CD8-positive, alpha-beta memory T cell (primary cell): ENCODE results near the gene RBM47. TPM values are rescaled to one million over a fixed set of nuclear protein-coding genes. Genes with fewer than 3 reads are reported as not detected.
"Not testable (repeated sequence)": the region's sequence is repeated elsewhere in the genome, so short reads cannot be mapped to it uniquely, and the experiment has no call there.

ENCODE experiments used
- CTCF ChIA-PET: fragments of 350-600 bp; sonication (Branson Sonifier 250); formaldehyde crosslinking; loops from one replicate; lab custom pipeline; 2021; ENCODE audit warnings: antibody characterized with exemption; lab: Charles Lee
- POLR2A ChIA-PET: fragments of 350-600 bp; sonication (Branson Sonifier 250); formaldehyde crosslinking; loops from one replicate; lab custom pipeline; 2021; ENCODE audit warnings: antibody characterized with exemption; lab: Charles Lee
- DNase-seq, 5 donors: peaks; one replicate each; pipeline versions ENCODE4 v3.0.0 to v3.0.0-alpha.2; 2020 to 2022; ENCODE audit warnings: mixed read lengths in 1 of 5
- H3K27ac ChIP-seq: one replicate; pipeline ENCODE4 v1.7.0; 2013; ENCODE audit warnings: low read depth, mild to moderate bottlenecking, low read length, moderate library complexity
- H3K27me3 ChIP-seq: 2 replicates; pipeline ENCODE4 v1.7.0; 2013; ENCODE audit warnings: low read length, mild to moderate bottlenecking; ENCODE audit not compliant: insufficient read depth, poor library complexity, severe bottlenecking
- H3K36me3 ChIP-seq: 2 replicates; pipeline ENCODE4 v1.7.0; 2013; ENCODE audit warnings: mild to moderate bottlenecking, low read length, moderate library complexity; ENCODE audit not compliant: insufficient read depth
- H3K4me1 ChIP-seq: 2 replicates; pipeline ENCODE4 v1.7.0; 2013; ENCODE audit warnings: mild to moderate bottlenecking, low read length, moderate library complexity; ENCODE audit not compliant: insufficient read depth
- H3K4me3 ChIP-seq: 2 replicates; pipeline ENCODE4 v1.7.0; 2013; ENCODE audit warnings: mild to moderate bottlenecking, low read length
- H3K9me3 ChIP-seq: 2 replicates; pipeline ENCODE4 v1.7.0; 2013; ENCODE audit warnings: mild to moderate bottlenecking, low read length
- H3K27ac Mint-ChIP-seq, 8 donors: one replicate each; pipeline ENCODE4 v1.8.0; 2020 to 2021; ENCODE audit warnings: mixed read lengths in 8 of 8, mild to moderate bottlenecking in 6 of 8, inconsistent platforms in 3 of 8, moderate library complexity in 3 of 8
- H3K27me3 Mint-ChIP-seq, 2 donors: one replicate each; pipeline ENCODE4 v1.8.0; 2020 to 2021; ENCODE audit warnings: mixed read lengths in 2 of 2, mild to moderate bottlenecking in 1 of 2, moderate library complexity in 1 of 2
- H3K36me3 Mint-ChIP-seq, 3 donors: one replicate each; pipeline ENCODE4 v1.8.0; 2020 to 2021; ENCODE audit warnings: mixed read lengths in 3 of 3, inconsistent platforms in 1 of 3, mild to moderate bottlenecking in 1 of 3
- H3K4me1 Mint-ChIP-seq, 3 donors: one replicate each; pipeline ENCODE4 v1.8.0; 2020 to 2021; ENCODE audit warnings: mixed read lengths in 3 of 3, inconsistent platforms in 1 of 3, mild to moderate bottlenecking in 1 of 3
- H3K4me3 Mint-ChIP-seq, 7 donors: one replicate each; pipeline ENCODE4 v1.8.0; 2020 to 2021; ENCODE audit warnings: mixed read lengths in 7 of 7, mild to moderate bottlenecking in 6 of 7, moderate library complexity in 4 of 7, inconsistent platforms in 2 of 7
- H3K9me3 Mint-ChIP-seq, 5 donors: one replicate each; pipeline ENCODE4 v1.8.0; 2020 to 2022; ENCODE audit warnings: mixed read lengths in 5 of 5, mild to moderate bottlenecking in 3 of 5, moderate library complexity in 2 of 5, inconsistent platforms in 1 of 5
- polyA plus RNA-seq: library from polyadenylated mRNA; unstranded; fragments of 300-500 nt; fragmentation: Illumina TruSeq; gene quantifications from one replicate; pipeline ENCODE4 v1.2.3, GENCODE V29; 2021
- total RNA-seq, 2 experiments: library from RNA; stranded (reverse); gene quantifications; one replicate each; pipeline ENCODE4 v1.2.3, GENCODE V29; 2021

The RBM47 gene
- total and polyA plus RNA-seq, 3 experiments from 2014 or later = 1.1 to 1.4 TPM; not detected in 1

GRCh38 chr4:40446261-40446750 is 183.4 kb downstream of the RBM47 start:
- H3K27me3 Mint-ChIP-seq, CTCF ChIA-PET, H3K36me3 ChIP-seq, H3K27ac ChIP-seq, H3K27ac Mint-ChIP-seq, H3K4me3 Mint-ChIP-seq, H3K4me1 Mint-ChIP-seq, H3K27me3 ChIP-seq, DNase-seq, H3K4me3 ChIP-seq, H3K9me3 ChIP-seq, H3K9me3 Mint-ChIP-seq, H3K4me1 ChIP-seq, POLR2A ChIA-PET, H3K36me3 Mint-ChIP-seq: not testable (repeated sequence)

DNA sequence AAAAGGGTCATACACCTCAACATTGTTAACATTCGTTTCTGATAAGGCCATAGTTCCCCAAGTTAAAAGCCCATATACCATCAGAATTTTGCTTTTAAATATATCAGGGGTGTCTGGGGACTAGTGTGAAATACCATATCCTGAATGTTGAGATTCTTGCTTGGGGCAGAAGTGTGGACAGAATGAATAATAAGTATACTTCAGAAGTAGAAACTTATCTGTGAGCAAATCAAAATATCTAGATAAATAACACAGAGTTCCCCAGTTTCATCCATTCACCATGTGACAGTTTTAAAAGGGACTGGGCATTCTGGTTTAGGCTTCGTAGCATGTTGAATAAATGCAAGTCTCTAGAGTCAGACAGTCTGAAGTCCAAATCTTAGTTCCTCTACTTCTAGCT is 184.0 kb downstream of the RBM47 start:
- Histone ChIP-seq H3K36me3 (no peaks in the 10 kb centered on the region), H3K9me3 (no peaks in the 10 kb centered on the region), H3K27ac (no peak overlapping the region), H3K4me1 (no peaks in the 10 kb centered on the region), H3K27me3 (no peaks in the 10 kb centered on the region), H3K4me3 (no peak overlapping the region)
- H3K4me3 Mint-ChIP-seq = no peak overlapping the region
- no peaks in the 10 kb centered on the region for H3K4me1 Mint-ChIP-seq
- DNase-seq = no peak
- no peaks in the 10 kb centered on the region for H3K9me3 Mint-ChIP-seq
- no peak overlapping the region for H3K27ac Mint-ChIP-seq
- CTCF ChIA-PET = no interaction called here
- peaks cover 2 to 5% of the 10 kb centered on the region in 2 donors for H3K27me3 Mint-ChIP-seq
- POLR2A ChIA-PET = no interaction called here
- H3K36me3 Mint-ChIP-seq = no peaks in the 10 kb centered on the region

- H3K9me3 ChIP-seq = no peaks in the 10 kb centered on the region
- H3K4me1 ChIP-seq = peaks cover 15% of the 10 kb centered on the region
- H3K27me3 ChIP-seq = no peaks in the 10 kb centered on the region
- Mint-ChIP-seq H3K9me3 (no peaks in the 10 kb centered on the region), H3K4me1 (peaks cover 0 to 3% (median 0%) of the 10 kb centered on the region in 3 donors), H3K36me3 (no peaks in the 10 kb centered on the region), H3K27me3 (peaks cover 2 to 11% of the 10 kb centered on the region in 2 donors), H3K27ac (no peak overlapping the region), H3K4me3 (no peak overlapping the region)
- no peak for DNase-seq
- no peak overlapping the region for H3K4me3 ChIP-seq
- ChIA-PET POLR2A (no interaction called here), CTCF (no interaction called here)
- H3K36me3 ChIP-seq = no peaks in the 10 kb centered on the region
- no peak overlapping the region for H3K27ac ChIP-seq
Measured at GRCh38 chr4:40441430-40441829, 188.2 kb downstream of the RBM47 start.

GRCh38 chr4:40439519-40439918 is 190.1 kb downstream of the RBM47 start:
- H3K4me1 Mint-ChIP-seq = peaks cover 0 to 3% (median 0%) of the 10 kb centered on the region in 3 donors
- POLR2A ChIA-PET = no interaction called here
- no peak overlapping the region for H3K4me3 Mint-ChIP-seq

GRCh38 chr4:40438384-40439026 is 191.2 kb downstream of the RBM47 start:
- Mint-ChIP-seq H3K27me3 (peaks cover 0 to 11% of the 10 kb centered on the region in 2 donors), H3K4me3 (no peak overlapping the region), H3K27ac (no peak overlapping the region), H3K36me3 (no peaks in the 10 kb centered on the region), H3K9me3 (no peaks in the 10 kb centered on the region), H3K4me1 (peaks cover 4 to 10% (median 8%) of the 10 kb centered on the region in 3 donors)
- Histone ChIP-seq H3K4me3 (no peak overlapping the region), H3K27me3 (no peaks in the 10 kb centered on the region), H3K4me1 (peaks cover 35% of the 10 kb centered on the region), H3K9me3 (no peaks in the 10 kb centered on the region), H3K27ac (no peak overlapping the region), H3K36me3 (no peaks in the 10 kb centered on the region)
- DNase-seq = no peak
- CTCF ChIA-PET = no interaction called here
- POLR2A ChIA-PET = no interaction called here

More at GRCh38 chr4:40439519-40439918, 190.1 kb downstream of the RBM47 start:
- Histone ChIP-seq H3K27me3 (no peaks in the 10 kb centered on the region), H3K27ac (no peak overlapping the region), H3K4me1 (peaks cover 25% of the 10 kb centered on the region), H3K9me3 (no peaks in the 10 kb centered on the region), H3K4me3 (no peak overlapping the region), H3K36me3 (no peaks in the 10 kb centered on the region)
- H3K27ac Mint-ChIP-seq = no peak overlapping the region
- H3K27me3 Mint-ChIP-seq = peaks cover 0 to 11% of the 10 kb centered on the region in 2 donors
- H3K36me3 Mint-ChIP-seq = no peaks in the 10 kb centered on the region
- CTCF ChIA-PET = no interaction called here
- H3K9me3 Mint-ChIP-seq = no peaks in the 10 kb centered on the region
- DNase-seq = no peak

DNA sequence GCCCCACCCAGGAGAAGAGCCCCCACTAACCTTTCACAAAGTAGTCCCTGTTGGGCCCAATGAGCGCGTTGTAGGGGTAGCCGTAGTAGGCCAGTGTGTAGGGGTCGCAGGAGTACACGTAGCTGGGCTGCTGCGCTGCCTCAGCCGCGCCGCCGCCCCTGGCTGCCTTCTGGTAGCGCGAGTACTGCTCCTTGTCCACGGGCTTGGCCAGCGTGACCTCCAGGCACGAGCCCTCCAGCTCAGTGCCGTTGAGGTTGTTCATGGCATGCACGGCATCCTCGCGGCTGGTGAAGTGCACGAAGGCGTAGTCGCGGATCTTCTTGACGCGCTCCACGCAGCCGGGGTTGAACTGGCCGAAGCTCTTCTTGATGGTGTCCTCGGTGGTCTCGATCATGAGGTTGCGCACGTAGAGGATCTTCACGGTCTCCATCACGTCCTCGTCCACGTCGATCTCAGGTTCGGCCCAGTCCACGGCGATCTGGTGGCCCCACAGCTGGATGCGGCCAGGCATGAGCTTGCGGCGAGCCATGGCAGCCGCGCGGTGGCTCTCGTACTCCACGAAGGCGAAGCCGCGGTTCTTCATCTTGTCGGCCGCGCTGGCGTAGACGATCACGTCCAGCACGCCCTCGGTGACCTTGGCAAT is 191.8 kb downstream of the RBM47 start:
- no peaks in the 10 kb centered on the region for H3K9me3 ChIP-seq
- H3K27me3 Mint-ChIP-seq = peaks cover 0 to 11% of the 10 kb centered on the region in 2 donors
- H3K4me1 ChIP-seq = peaks cover 41% of the 10 kb centered on the region
- H3K36me3 ChIP-seq = no peaks in the 10 kb centered on the region
- ChIA-PET CTCF (no interaction called here), POLR2A (no interaction called here)
- H3K27me3 ChIP-seq = no peaks in the 10 kb centered on the region
- H3K4me1 Mint-ChIP-seq = peaks cover 5 to 15% (median 12%) of the 10 kb centered on the region in 3 donors
- H3K9me3 Mint-ChIP-seq = no peaks in the 10 kb centered on the region
- H3K36me3 Mint-ChIP-seq = no peaks in the 10 kb centered on the region
- no peak overlapping the region for H3K4me3 ChIP-seq
- no peak overlapping the region for H3K4me3 Mint-ChIP-seq
- no peak overlapping the region for H3K27ac ChIP-seq
- no peak overlapping the region for H3K27ac Mint-ChIP-seq
- no peak for DNase-seq

- H3K36me3 ChIP-seq, CTCF ChIA-PET, H3K27me3 ChIP-seq, H3K27me3 Mint-ChIP-seq, H3K9me3 Mint-ChIP-seq, H3K27ac Mint-ChIP-seq, DNase-seq, H3K4me3 ChIP-seq, H3K36me3 Mint-ChIP-seq, POLR2A ChIA-PET, H3K27ac ChIP-seq, H3K9me3 ChIP-seq, H3K4me3 Mint-ChIP-seq: not testable (repeated sequence)
- peaks cover 54% of the 10 kb centered on the region for H3K4me1 ChIP-seq
- peaks cover 5 to 19% (median 16%) of the 10 kb centered on the region in 3 donors for H3K4me1 Mint-ChIP-seq
Measured at GRCh38 chr4:40435306-40435705, 194.4 kb downstream of the RBM47 start.

- no peaks in the 10 kb centered on the region for H3K36me3 ChIP-seq
- no peaks in the 10 kb centered on the region for H3K27me3 ChIP-seq
- Mint-ChIP-seq H3K9me3 (no peaks in the 10 kb centered on the region), H3K4me3 (peak overlapping the region in 1 of 7 donors; percentile 9), H3K36me3 (no peaks in the 10 kb centered on the region), H3K27me3 (no peaks in the 10 kb centered on the region), H3K27ac (peak overlapping the region in 2 of 8 donors; percentile 29 to 80), H3K4me1 (peaks cover 5 to 16% (median 16%) of the 10 kb centered on the region in 3 donors)
- ChIA-PET POLR2A (interaction anchor here (0.6 kb wide), 2 partner anchors 45 to 1493 kb away, joined by 6 to 7 read pairs; no protein-coding TSS in a partner anchor), CTCF (no interaction called here)
- H3K9me3 ChIP-seq = no peaks in the 10 kb centered on the region
- peaks cover 45% of the 10 kb centered on the region for H3K4me1 ChIP-seq
- H3K27ac ChIP-seq = no peak overlapping the region
- no peak overlapping the region for H3K4me3 ChIP-seq
- DNase-seq = no peak
Measured at GRCh38 chr4:40434126-40434687, 195.5 kb downstream of the RBM47 start.
